Stimulated activated CD4-positive, alpha-beta T cell treated with anti-CD3 and anti-CD28 coated beads, Interleukin-4, amount 100 ng/mL, for 1 hour (primary cell): ENCODE measurements around the gene PARVA.

Experiments used
- DNase-seq: peaks from one replicate; pipeline ENCODE4 v3.0.0-alpha.2; 2020

PARVA gene

DNA sequence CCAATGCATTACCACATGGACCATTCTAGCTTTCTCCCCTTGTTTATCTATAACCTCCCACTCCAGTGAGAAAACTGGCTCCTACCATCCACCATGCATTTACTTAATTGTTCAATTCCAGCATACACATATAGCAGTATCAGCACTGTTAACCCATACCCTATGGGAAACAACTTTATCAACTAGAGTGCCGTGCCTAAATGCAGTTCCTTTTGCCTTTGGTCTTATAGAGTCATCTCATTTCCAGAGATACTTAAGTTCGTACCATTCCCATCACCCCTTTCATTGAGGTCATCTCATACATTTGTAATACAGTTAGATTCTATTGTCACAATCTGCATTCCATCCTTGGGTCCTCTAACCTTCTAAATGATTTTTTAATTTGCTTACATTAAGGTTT is 86.9 kb downstream of the PARVA start:
- DNase-seq, result no peak

DNA sequence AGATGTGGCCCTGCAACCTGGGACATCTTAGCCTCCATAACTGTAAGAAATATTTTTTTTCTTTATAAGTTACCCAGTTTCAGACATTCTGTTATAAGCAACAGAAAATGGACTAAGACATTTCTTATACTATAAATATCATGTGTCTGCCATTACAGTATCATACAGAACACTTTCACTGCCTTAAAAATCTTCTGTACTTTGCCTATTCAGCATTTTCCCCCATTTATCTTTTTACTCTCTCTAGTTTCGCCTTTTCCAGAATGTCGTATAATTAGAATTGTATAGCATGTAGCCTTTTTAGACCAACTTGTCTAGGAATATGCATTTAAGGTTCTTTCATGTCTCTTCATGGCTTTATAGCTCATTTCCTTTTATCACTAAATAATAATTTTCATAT is 88.0 kb downstream of the PARVA start:
- DNase-seq, result no peak

DNA sequence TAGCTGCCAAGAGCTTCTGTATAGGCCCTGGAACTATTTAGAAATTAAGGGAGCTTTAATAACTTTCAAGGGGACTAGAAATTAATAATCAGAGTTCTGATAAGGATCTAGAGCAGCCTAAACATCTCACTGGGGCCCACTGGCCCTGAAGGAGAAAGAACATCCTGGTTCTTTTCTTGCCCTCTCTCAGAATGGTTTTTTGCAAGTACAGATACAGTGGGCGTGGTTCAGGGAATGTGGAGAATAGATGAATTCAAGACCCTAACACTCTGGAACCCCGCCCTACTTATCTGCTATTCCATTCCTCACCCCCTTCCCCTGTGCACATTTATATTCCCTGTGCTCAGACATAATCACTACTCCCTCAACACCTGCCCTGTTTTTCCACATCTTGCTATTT is 90.2 kb downstream of the PARVA start:
- DNase-seq, result no peak

DNA sequence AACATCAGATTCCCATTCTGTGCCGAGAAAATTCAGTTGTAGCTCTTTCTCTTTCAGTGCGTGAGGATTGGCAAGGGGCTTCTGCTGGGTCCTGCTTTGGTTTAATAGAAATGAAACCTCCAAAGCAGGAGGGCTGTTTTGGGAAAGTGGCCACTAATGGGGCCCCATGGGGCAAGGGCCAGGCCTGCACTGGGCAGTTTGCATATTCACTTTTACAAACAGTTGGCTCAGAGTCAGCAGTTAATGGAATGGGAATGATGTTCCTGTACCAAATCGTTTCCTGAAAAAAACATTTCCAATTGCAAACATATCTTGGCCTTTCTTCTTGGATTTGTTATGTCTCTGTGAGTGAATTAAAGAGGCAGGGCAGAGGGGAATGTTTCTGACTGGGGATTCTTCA is 92.1 kb downstream of the PARVA start:
- no peak for DNase-seq

DNA sequence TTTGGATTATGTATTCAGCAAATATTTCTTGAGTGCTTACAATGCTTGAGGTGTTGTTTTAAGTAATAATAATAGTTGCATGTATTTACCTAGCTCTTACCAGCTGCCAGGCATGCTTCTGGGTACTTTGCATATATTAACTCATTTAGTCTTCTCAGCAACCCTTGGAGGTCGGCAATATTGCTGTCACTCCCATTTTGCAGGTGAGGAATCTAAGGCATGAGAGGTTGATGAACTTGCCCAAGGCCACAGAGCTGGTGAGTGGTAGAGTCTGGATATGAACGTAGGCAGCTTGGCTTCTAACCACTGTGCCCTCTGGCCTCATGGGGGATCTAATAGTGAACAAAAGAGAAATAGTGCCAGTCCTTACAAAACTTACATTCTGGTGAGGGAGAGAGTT is 92.9 kb downstream of the PARVA start:
- DNase-seq, result no peak

DNA sequence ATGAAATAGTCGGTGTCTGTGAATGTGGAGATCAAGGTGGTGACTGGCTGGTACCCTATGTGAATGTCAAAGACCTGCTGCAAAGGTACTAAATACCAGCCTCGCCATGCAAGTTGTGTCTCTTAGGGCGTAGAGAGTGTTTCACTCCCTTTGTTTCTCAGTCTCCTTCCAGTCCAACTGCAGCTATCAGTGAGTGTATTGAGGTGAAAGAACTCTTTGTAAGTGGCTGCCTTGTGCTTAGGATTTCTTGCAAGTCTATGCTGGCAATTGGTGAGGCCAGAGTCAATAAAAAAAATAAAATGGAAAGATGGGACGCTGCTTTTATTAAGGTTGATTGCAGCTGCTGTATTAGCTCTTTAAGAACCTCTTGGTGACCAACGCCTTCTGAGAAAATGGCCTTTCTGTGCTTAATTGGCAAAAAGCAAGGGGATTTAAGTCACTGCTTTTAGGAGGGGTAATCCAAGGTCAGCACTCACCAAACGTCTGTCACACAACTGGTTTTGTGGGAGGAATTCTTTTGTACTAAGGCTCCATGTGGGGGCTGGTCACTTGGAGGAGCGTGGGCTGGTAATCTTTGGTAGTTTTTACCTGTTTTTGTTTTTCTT is 95.1 kb downstream of the PARVA start:
- no peak for DNase-seq

DNA sequence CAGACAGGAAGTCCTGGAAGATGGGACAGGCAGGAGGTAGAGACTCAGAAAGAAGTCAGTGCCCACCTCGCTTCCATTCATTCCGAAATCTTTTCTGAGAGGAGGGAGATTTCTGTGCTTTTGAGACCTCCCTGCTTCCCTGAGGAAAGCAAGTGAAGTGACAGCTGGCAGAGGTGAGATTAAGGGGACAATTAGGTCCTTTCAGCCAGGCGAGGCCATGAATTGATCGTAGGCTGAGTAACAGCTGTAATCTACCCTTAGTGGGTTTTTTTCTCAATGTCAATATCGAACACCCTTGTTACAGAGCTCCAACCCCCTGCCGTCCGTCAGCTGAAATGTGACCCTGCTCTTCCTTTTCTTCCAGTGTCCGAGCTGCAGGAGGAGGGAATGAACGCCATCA is 96.0 kb downstream of the PARVA start:
- no peak for DNase-seq

DNA sequence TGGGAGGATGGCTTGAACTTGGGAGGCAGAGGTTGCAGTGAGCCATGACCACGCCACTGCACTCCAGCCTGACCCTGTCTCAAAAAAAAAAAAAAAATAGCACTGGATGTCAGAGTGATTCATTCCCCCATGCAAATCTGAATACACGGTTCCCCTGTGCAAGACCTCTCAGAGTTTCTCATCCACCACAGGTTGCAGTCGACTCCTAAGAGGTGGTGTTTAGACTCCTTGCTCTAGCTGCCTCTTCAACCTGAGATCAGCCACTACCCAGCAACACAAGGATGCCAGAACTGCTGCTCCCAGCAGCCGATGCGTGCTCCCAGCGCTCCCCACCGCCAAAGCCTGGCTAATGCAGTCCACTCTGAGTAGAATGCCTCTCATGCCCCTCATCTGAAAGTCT is 97.5 kb downstream of the PARVA start:
- DNase-seq, result no peak

DNA sequence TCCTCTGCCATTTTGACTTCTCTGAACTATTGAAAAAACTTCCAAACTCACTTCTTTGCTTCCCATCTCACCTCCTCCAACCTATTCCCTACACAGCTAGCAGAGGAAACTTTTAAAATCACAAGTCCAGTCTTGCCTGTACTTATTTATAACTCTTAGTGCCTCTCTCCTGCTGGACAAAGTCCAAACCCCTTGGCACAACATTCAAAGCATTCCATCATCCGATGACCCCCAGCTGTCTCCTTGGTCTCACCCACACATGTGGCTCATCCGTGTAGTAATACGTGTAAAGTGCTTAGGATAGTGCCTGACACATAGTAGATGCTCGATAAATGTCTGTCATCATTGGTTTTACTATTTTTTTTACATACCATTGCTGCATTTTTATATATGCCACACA is 101.4 kb downstream of the PARVA start:
- DNase-seq, result no peak

DNA sequence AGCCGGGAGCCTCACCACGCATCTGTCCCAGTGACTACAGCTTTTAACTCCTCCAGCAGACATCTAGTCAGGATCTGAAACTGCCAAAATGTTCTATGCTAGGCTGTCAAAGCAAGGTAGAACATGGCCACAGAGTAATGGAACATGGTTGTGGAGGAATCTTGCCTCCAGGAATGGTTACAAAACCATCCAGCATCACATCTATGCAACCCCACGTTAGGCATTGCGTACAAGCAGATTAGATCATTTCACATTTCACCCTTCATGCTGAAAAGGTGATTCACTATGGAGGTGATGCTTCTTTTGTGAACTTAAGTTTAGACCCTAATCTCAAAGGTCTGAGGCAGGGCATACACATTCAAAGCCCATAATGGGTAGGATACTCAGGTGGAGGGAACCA is 103.0 kb downstream of the PARVA start:
- no peak for DNase-seq

DNA sequence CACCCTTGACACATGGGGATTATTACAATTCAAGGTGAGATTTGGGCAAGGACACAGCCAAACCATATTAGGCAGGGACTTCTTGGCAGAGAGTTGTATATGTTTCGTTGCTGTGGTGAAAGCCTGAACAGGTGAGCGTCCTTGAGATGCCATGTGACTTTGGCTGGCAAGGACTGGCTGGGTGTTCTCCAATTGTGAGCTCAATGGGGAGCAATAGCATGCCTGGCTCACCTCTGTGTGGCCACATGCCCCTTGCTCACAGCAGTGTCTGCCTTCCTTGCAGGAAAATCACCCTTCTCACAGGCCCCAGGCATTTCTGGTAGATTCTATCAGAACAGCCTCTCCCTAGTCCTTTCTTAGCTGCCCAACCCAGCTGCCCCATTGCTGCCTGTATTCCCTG is 105.5 kb downstream of the PARVA start:
- no peak for DNase-seq

DNA sequence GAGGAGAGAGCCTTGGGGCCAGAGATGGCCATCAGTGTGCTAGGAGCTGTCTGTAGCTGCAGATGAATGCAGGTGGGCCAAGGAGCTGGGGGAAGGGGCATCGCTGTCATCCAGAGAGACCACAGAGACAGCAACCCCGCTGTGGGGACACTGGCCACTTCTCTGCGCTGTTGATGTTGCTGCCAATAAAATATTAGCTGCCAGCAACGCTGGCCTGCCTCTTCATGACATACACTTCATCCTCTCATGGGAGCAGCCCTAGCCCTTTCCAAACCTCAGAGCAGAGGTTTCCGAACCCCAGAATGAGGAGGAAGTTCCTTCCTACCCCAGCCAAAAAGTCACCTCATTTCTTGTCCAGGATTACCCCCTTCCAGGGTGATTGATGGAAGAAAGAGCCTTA is 106.2 kb downstream of the PARVA start:
- no peak for DNase-seq

DNA sequence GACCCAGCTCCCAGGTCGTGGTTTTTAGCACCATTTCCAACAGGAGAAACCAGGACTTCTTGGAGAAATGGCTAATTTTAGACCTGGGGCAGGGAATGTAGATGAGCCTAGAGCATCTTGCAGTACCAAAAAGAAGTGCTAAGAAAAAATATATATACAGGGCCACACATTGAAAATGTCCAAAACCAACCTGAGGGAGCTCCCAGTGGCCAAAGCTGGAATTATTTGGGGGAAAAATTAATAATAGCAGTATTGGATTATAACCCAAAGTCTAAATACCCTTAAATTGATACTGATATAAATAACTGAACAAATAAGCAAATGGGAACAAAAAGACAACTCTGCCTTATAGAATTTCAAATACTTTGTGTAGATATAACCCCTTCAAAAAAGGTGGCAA is 108.0 kb downstream of the PARVA start:
- DNase-seq, result no peak

DNA sequence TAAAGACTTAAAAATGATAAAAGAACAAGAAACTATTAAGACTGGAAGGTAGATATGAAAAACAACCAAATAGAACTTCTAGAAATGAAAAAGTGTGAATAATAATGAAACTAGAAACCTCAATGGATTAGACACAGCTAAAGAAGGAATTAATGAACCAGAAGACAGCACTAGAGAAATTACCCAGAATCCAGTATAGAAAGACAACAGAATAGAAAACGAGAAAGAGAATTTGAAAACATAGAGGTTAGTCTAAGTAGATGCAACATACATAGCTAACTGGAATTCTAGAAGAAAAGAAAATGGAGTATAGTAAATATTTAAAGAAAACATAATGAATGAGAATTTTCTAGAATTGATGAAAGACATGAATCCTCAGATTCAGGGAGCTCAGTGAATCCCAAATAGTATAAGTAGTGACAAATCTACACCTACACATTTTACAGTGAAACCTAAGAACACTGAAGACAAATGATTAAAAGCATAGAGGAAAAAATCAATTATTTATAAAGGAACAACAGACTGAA is 111.9 kb downstream of the PARVA start:
- DNase-seq, result no peak

DNA sequence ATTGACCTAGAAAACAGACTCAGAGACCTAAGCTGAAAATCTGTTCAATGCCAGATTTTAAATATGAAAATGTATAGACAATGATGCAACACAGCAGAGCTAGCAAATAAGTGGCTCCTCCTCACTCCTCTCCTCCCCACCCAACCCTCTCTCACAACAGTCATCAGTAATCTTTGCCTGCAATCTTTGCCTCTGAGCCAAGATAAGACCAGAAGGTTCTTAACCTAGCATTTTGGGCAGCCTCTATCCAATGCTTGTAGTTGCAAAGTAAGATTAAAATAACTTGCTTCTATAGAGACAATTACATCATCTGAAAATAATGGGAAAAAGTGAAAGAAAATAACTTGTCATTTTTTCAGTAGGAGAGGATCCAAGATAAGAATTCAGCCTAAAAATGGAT is 117.3 kb downstream of the PARVA start:
- no peak for DNase-seq

DNA sequence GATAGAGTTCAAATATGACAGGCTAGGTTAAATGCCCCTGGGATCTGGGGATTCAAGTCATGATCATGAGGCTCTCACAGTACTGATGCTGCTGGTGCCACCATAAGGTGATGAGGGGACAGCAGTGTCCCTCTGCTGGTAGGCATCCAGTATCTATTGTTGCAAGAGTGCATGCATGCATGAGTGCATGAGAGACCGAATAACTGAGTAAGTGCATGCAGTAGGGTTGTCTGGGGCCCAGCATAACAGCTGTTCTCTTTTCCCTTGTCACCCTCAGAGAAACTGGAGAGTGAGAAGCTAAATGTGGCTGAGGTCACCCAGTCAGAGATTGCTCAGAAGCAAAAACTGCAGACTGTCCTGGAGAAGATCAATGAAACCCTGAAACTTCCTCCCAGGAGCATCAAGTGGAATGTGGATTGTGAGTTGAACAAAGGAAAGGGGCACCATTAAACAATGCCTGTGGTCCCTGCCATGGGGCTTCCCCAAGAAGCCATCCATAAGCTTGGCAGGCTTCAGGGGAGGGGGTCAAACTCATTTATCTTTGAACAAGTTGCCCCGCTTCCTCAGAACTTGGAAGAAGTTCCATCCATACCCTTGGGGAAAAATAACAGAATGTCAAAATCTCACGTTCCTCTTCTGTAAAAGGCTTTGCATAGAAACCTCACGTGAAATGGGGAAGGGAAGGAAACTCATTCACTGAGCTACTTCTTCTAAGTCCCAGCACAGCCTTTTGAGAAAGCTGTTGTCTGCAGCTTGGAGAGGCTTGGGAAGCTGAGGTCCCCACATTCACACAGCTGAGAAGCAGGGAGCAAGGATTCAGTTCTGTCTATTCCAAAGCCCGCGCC is 119.0 kb downstream of the PARVA start:
- DNase-seq, result no peak

DNA sequence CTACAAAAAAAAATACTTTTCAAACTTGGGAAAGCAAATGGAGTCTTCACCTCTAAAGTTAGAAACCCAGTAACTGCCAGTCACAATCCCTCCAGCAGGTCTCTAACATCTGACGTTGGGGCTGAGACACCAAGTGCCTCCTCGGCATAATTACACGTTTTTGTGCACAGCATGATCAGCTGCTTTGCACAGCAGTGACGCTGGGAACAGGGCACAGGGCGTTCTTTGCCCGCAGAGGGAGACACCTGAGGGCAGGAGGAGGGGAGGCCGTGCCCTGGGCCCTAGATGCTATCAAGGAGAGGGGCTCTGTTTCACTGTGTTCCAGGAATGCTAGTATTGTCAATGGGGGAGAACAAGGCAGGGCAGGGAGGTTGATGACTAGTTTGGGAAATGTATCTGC is 120.1 kb downstream of the PARVA start:
- DNase-seq, result no peak

DNA sequence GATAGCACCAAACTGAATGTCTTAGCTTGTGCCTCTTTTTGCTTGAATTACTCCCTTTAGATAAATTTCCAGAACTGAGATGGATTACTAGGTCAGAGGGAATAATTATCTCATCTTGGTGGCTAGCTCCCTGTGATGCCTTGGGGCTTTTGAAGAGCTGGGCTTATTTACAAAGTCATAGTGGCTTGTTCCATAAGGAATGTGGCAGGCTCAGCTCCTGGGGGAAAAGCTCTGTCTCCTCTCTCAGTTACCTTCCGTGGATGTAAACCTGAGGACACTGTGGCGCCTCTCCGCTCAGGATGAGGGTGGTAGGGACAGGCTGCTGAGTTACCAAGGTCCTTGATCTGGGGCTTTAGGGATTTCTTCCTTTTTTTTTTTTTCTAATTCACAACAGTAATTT is 121.7 kb downstream of the PARVA start:
- no peak for DNase-seq

DNA sequence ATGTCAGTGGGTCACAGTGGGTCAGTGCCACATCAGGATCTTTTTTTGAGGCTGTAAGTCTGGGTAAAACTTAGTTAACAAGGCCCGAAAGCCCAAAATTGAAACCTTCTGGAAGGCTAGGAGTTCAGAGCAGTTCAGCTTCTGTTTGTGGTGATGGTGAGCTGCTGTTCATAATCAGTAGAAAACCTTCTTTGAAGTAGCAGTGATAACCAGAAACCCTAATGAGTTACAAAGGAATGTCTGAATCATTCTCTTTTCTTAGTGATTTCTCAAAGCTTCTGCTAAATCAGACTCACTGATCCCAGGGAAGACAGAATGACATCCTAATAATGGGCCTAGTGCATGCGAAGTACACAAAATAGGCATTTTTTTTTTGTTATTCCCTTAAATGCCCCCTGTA is 124.7 kb downstream of the PARVA start:
- no peak for DNase-seq

DNA sequence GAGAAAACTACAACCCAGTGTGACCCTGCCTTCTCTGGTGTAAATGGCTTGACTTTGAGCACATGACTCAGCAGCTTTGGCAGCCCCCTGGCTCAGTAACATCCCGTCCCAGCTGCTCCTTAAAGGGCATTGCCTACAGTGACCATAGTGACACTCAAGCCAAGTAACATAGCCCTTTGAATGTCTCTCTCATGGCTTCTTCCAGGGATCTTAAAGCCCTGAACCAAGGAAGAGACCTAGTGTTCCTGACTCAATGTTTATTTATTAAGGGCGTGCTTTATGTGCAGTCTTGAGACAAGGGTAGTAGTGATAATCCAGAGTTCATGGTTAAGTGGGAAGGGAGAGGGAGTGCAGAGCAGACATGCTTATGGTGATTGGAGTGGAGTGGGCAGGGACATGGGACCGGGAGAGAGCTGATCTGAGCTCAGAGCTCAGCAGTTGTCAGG is 125.7 kb downstream of the PARVA start:
- DNase-seq, result no peak

DNA sequence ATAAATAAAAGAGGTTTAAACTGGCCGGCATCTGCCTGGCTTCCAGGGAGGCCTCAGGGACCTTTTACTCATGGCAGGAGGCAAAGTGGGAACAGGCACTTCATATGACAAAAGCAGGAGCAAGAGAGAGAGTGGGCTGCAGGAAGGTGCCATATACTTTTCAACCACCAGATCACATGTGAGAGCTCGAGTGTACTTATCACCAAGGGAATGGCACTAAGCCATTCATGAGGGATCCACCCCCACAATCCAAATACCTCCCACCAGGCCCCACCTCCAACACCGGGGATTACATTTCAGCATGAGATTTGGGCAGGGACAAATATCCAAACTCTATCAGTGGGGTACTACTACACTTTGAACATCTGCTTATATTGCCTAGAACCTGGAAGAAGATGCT is 126.5 kb downstream of the PARVA start:
- no peak for DNase-seq

DNA sequence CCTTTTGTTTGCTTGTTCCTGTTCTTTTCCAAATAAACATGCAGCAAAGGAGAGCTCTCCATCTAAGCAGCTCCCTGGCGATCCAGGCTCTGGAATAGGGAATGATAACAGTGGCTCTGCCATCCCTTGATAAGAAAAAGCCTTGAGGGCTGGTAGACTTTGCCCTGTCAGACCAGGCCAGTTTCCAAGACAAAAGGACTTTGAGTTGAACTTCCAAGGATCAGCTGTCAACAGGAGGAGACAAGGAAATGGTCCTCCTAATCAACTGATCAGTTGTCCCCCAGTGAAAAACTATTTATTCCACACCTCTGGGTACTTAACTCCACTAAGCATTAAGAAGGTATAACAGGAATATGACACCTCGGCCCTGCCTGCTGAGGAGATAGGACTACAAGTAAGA is 127.8 kb downstream of the PARVA start:
- DNase-seq, result no peak

DNA sequence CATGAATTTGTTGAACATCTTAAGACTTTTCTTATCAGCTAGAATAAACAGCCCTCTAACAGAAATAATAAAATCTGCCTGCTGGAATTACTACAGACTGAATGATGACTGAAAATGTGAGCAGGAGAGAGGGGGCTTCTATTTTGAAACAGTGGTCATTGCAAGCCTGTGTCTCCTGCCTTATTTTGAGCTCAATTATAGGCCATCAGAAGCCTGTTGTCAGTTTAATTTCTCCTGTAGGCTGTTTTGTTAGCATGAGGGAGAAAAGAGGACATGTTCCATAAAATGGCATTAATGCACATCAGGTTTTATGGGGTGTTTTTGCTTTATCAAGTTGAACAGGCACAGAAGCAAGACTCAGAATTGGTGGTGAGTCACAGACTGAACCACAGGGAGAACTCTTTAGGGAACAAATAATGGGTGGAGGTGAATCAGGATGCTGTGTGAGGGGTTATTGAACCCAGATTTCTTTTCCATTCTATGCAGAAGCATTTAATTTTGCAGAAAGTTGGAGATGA is 129.1 kb downstream of the PARVA start:
- DNase-seq, result no peak

DNA sequence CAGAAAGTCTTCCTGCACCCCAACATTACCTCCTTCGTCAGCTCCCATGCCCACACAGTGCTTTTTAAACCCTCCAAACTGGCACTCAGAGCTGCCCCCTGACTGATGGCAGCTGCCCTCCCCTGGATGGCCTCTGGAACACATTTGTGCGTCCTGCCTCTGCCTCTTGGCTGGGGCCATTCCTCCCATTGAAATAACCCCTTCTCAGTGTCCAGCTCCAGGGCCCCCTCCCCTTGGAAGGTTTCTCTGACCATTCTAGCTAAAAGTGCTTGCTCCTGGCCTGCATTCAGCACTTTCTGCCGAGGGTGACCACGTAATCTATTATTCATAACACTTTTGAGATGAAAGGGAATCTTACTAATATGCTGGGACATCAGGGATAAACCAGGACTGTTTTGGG is 130.0 kb downstream of the PARVA start:
- no peak for DNase-seq
